ENCODE data around the gene TADA1. TPM values are rescaled to one million over a fixed set of nuclear protein-coding genes. Genes with fewer than 3 reads are reported as not detected.

TADA1 gene
- total RNA-seq, 1 experiment from 2014 or later, result 13.1 TPM

GRCh38 chr1:166914111-166914510, 38.0 kb upstream of the TADA1 start:
- intact Hi-C loops (cut with micrococcal nuclease; ENCODE audit: unreplicated experiment), result loop anchor here (5.0 to 10.0 kb wide), 3 partner anchors 58 to 311 kb away; partner anchors contain the start of gene POU2F1
- H3K27me3 Mint-ChIP-seq (ENCODE audit: unreplicated experiment), result peaks cover 27% of the 10 kb centered on the region
- DNase-seq, result no peak
- no peak overlapping the region for H3K4me3 Mint-ChIP-seq (ENCODE audit: low read depth, unreplicated experiment)
- CTCF ChIA-PET, result interaction anchor here (1.9 kb wide), 1 partner anchor 12 kb away, joined by 4 read pairs; no protein-coding TSS in a partner anchor
- BruUV-seq (replicated peaks), result no TSS peak
- no peaks in the 10 kb centered on the region for H3K36me3 Mint-ChIP-seq (ENCODE audit: insufficient read depth, unreplicated experiment)
- H3K9me3 Mint-ChIP-seq (ENCODE audit: low read depth, unreplicated experiment), result peaks cover 5% of the 10 kb centered on the region
- no peak for TF ChIP-seq CTCF (IDR thresholded peaks at IDR 0.05; ENCODE audit: unreplicated experiment)
- no peak overlapping the region for H3K27ac Mint-ChIP-seq (ENCODE audit: unreplicated experiment)
- peaks cover 8% of the 10 kb centered on the region for H3K4me1 Mint-ChIP-seq (ENCODE audit: low read depth, unreplicated experiment)

DNA sequence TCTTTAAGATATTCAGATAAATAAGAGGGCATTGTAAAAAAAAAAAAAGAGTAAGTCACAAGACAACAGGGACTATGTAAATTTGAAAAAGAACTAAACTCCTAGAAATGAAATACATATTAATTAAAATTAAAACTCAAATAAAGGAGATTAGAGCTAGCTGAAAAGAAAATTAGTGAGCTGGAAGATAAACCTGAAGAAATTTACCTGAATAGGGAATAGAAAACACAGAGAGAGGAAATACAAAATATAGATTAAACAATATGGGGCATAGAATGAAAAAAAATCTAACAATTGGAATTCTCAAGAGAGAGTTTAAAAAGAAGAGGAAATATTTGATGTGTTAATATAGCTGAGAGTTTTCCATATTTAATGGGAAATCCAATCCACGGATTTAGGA, 35.6 kb upstream of the TADA1 start:
- Mint-ChIP-seq H3K9me3 (ENCODE audit: low read depth, unreplicated experiment) (peaks cover 5% of the 10 kb centered on the region), H3K36me3 (ENCODE audit: insufficient read depth, unreplicated experiment) (no peaks in the 10 kb centered on the region), H3K27ac (ENCODE audit: unreplicated experiment) (no peak overlapping the region), H3K27me3 (ENCODE audit: unreplicated experiment) (peaks cover 2% of the 10 kb centered on the region), H3K4me1 (ENCODE audit: low read depth, unreplicated experiment) (peaks cover 9% of the 10 kb centered on the region), H3K4me3 (ENCODE audit: low read depth, unreplicated experiment) (no peak overlapping the region)
- intact Hi-C loops (cut with micrococcal nuclease; ENCODE audit: unreplicated experiment), result loop anchor here (2.0 to 10.0 kb wide), 4 partner anchors 61 to 621 kb away; partner anchors contain the start of gene POU2F1
- CTCF ChIA-PET, result interaction anchor here (7.5 kb wide), 1 partner anchor 148 kb away, joined by 221 read pairs; no protein-coding TSS in a partner anchor
- no peak for DNase-seq
- no TSS peak for BruUV-seq (replicated peaks)
- no peak for TF ChIP-seq CTCF (IDR thresholded peaks at IDR 0.05; ENCODE audit: unreplicated experiment)

DNA sequence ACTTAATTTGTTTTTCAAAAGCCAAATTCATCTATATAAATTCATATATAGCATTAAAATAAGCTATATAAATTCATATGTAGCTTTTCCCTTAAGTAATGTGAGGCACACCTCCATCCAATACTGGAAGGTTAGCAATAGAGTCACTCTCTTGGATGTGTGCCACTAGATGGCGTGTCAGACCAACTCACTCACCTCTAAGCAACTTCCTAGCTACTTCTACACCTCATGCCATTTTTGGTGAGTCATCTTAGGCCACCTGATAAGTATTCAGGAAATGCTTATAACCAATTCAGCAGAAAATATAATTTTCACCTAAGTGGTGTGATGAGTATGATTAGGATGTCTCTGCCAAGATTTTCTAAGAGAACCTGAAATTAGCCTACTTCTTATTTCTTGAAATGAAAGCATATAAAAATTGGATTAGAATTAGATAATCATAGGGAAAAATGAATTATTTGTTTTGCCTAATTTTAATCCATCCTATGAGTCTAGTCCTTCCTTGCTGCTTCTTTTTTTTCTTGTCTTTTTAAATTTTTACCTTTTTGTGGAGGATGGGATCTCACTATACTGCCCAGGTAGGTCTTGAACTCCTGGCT, 34.4 kb upstream of the TADA1 start:
- no peak overlapping the region for H3K27ac Mint-ChIP-seq (ENCODE audit: unreplicated experiment)
- no peaks in the 10 kb centered on the region for H3K36me3 Mint-ChIP-seq (ENCODE audit: insufficient read depth, unreplicated experiment)
- BruUV-seq (replicated peaks), result no TSS peak
- peaks cover 5% of the 10 kb centered on the region for H3K9me3 Mint-ChIP-seq (ENCODE audit: low read depth, unreplicated experiment)
- CTCF ChIA-PET, result interaction anchor here (0.5 to 7.5 kb wide), 25 partner anchors 8 to 624 kb away, joined by 3 to 221 read pairs (median 4); partner anchors contain the start of genes POU2F1 and TADA1
- peak; percentile 83 for DNase-seq
- no peak overlapping the region for H3K4me3 Mint-ChIP-seq (ENCODE audit: low read depth, unreplicated experiment)
- H3K27me3 Mint-ChIP-seq (ENCODE audit: unreplicated experiment), result no peaks in the 10 kb centered on the region
- intact Hi-C loops (cut with micrococcal nuclease; ENCODE audit: unreplicated experiment), result loop anchor here (1.0 to 10.0 kb wide), 6 partner anchors 62 to 622 kb away; partner anchors contain the start of gene POU2F1
- H3K4me1 Mint-ChIP-seq (ENCODE audit: low read depth, unreplicated experiment), result peaks cover 18% of the 10 kb centered on the region
- peak; percentile 57 for TF ChIP-seq CTCF (IDR thresholded peaks at IDR 0.05; ENCODE audit: unreplicated experiment)

GRCh38 chr1:166908942-166909341, 32.9 kb upstream of the TADA1 start:
- no TSS peak for BruUV-seq (replicated peaks)
- no peaks in the 10 kb centered on the region for H3K36me3 Mint-ChIP-seq (ENCODE audit: insufficient read depth, unreplicated experiment)
- TF ChIP-seq CTCF (IDR thresholded peaks at IDR 0.05; ENCODE audit: unreplicated experiment), result no peak
- intact Hi-C loops (cut with micrococcal nuclease; ENCODE audit: unreplicated experiment), result no loop called here
- H3K4me1 Mint-ChIP-seq (ENCODE audit: low read depth, unreplicated experiment), result peaks cover 18% of the 10 kb centered on the region
- peaks cover 5% of the 10 kb centered on the region for H3K9me3 Mint-ChIP-seq (ENCODE audit: low read depth, unreplicated experiment)
- H3K27ac Mint-ChIP-seq (ENCODE audit: unreplicated experiment), result no peak overlapping the region
- H3K4me3 Mint-ChIP-seq (ENCODE audit: low read depth, unreplicated experiment), result no peak overlapping the region
- H3K27me3 Mint-ChIP-seq (ENCODE audit: unreplicated experiment), result no peaks in the 10 kb centered on the region
- CTCF ChIA-PET, result interaction anchor here (0.6 to 7.5 kb wide), 5 partner anchors 91 to 538 kb away, joined by 4 to 221 read pairs (median 4); partner anchors contain the start of gene POU2F1
- DNase-seq, result no peak

Measured in Calu3 (cell line).